Measurements from ENCODE around the gene MTHFR.

Gene MTHFR

DNA sequence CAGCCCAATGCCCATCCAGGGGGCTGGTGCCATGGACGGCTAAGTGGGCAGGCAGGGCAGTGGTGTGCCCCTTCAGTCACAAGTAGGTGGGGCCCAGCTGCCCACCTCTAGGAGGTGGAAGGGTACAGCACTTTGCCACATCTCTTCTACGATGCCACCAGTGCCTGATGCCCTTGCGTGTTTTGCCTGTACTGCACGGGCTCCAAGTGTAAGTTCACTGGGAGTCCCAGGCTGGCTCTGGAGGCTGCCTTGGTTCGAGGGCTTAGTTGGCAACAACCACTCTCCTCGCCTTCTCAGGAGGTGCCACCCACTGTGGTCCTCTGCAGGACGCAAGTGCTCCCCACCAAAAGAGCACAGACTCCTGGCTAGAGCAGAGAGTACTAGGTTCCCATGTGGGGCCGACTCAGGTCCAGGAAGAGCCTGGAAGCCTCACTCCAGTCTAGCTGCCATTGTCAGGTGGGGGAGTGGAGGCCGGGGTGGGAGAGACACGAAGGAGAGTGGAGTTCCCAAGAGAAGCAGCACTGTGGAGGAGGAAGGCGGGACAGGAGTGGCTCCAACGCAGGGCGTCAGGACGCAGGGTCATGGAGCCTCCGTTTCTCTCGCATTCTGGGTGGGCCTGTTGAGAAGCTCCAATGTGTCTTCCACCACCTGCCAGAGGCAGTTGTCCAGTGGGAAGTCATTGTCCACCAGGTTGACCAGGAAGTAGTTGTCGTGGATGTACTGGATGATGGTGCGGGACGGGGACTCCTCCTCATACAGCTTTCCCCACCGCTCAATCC lies 15.5 kb downstream of the MTHFR start:
- no peak overlapping the region for H3K4me2 ChIP-seq (ENCODE audit: low read length)
- H4K20me1 ChIP-seq (ENCODE audit: insufficient read depth, low read length): no peaks in the 10 kb centered on the region
- no peaks in the 10 kb centered on the region for H3K9me3 ChIP-seq (ENCODE audit: low read length)
- no peak overlapping the region for H3K27ac ChIP-seq (ENCODE audit: low read depth, low read length, poor library complexity, severe bottlenecking)
- peaks cover 27% of the 10 kb centered on the region for H3K36me3 ChIP-seq (ENCODE audit: insufficient read depth, low read length)
- no peak overlapping the region for H3K9ac ChIP-seq (ENCODE audit: low read length)
- no peaks in the 10 kb centered on the region for H3K27me3 ChIP-seq (ENCODE audit: insufficient read depth, low read length)
- peaks cover 9% of the 10 kb centered on the region for H3K4me1 ChIP-seq (ENCODE audit: insufficient read depth, low read length, severe bottlenecking)
- H3K9me2 ChIP-seq (ENCODE audit: low read depth, low read length): no peaks in the 10 kb centered on the region
- no peaks in the 10 kb centered on the region for H3K79me2 ChIP-seq (ENCODE audit: insufficient read depth, low read length)
- no peak overlapping the region for H3K4me3 ChIP-seq (ENCODE audit: low read depth, low read length, poor library complexity, severe bottlenecking)
- TF ChIP-seq, protein P1, sequence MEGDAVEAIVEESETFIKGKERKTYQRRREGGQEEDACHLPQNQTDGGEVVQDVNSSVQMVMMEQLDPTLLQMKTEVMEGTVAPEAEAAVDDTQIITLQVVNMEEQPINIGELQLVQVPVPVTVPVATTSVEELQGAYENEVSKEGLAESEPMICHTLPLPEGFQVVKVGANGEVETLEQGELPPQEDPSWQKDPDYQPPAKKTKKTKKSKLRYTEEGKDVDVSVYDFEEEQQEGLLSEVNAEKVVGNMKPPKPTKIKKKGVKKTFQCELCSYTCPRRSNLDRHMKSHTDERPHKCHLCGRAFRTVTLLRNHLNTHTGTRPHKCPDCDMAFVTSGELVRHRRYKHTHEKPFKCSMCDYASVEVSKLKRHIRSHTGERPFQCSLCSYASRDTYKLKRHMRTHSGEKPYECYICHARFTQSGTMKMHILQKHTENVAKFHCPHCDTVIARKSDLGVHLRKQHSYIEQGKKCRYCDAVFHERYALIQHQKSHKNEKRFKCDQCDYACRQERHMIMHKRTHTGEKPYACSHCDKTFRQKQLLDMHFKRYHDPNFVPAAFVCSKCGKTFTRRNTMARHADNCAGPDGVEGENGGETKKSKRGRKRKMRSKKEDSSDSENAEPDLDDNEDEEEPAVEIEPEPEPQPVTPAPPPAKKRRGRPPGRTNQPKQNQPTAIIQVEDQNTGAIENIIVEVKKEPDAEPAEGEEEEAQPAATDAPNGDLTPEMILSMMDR (IDR thresholded peaks at IDR 0.05; ENCODE audit: low read length): no peak
- TF ChIP-seq EZH2 (IDR thresholded peaks at IDR 0.05; ENCODE audit: borderline replicate concordance, low read length): no peak
- no peaks in the 10 kb centered on the region for H3F3A ChIP-seq (ENCODE audit: insufficient read depth, low read length)
- no peak overlapping the region for H2AFZ ChIP-seq (ENCODE audit: low read length)

DNA sequence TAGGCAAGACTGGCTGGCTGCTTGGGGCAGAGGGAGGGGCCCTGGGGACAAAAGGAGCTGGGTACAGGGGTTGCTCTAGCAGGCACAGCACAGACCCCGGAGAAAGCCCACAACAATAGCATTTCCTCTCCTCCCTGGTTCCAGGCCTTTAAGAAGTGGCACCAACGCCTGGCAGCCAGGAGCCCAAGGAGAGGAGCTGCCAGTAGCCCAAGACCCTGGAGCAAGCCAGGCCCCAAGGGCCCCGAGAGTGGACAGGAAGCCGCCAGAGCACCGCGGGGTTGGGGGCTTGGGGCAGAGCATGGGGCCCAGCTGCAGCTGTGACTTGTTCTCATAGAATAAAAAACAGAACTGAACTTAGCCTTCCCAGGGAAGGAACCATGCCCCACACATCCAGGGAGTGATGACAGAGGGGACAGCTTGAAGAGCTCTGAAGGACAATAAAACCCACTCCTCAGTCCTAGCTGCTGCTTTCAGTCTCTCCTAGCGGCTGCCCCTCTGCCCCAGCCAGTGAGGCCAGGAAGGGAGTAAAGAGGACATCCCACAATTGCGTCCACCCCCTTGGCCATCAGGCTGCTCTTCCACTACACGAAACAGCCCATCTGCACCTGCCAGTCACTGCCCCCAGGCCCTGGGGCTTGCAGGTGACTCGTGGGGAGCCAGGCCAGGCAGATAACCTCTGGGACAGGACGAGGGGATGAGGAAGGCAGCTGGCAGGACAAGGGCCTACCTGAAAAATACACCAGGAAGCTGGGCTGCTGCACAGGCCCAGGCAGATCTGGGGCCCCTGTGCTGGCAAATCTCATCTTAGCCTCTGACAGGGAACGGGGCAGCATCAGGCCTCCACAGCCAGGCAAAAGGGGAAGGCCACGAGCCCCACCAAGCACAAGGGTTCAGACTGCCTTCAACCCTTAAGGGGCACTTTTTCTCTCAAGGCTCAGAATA lies 16.4 kb downstream of the MTHFR start:
- H2AFZ ChIP-seq (ENCODE audit: low read length): no peak overlapping the region
- H3K4me1 ChIP-seq (ENCODE audit: insufficient read depth, low read length, severe bottlenecking): peaks cover 16% of the 10 kb centered on the region
- no peak for TF ChIP-seq EZH2 (IDR thresholded peaks at IDR 0.05; ENCODE audit: borderline replicate concordance, low read length)
- TF ChIP-seq, protein P1 (IDR thresholded peaks at IDR 0.05; ENCODE audit: low read length): no peak
- peaks cover 18% of the 10 kb centered on the region for H3K36me3 ChIP-seq (ENCODE audit: insufficient read depth, low read length)
- no peak overlapping the region for H3K27ac ChIP-seq (ENCODE audit: low read depth, low read length, poor library complexity, severe bottlenecking)
- H3K9ac ChIP-seq (ENCODE audit: low read length): no peak overlapping the region
- H3K4me2 ChIP-seq (ENCODE audit: low read length): no peak overlapping the region
- H4K20me1 ChIP-seq (ENCODE audit: insufficient read depth, low read length): no peaks in the 10 kb centered on the region
- no peaks in the 10 kb centered on the region for H3K9me2 ChIP-seq (ENCODE audit: low read depth, low read length)
- no peak overlapping the region for H3K4me3 ChIP-seq (ENCODE audit: low read depth, low read length, poor library complexity, severe bottlenecking)
- H3K79me2 ChIP-seq (ENCODE audit: insufficient read depth, low read length): no peaks in the 10 kb centered on the region
- H3K9me3 ChIP-seq (ENCODE audit: low read length): no peaks in the 10 kb centered on the region
- no peaks in the 10 kb centered on the region for H3F3A ChIP-seq (ENCODE audit: insufficient read depth, low read length)
- H3K27me3 ChIP-seq (ENCODE audit: insufficient read depth, low read length): no peaks in the 10 kb centered on the region

DNA sequence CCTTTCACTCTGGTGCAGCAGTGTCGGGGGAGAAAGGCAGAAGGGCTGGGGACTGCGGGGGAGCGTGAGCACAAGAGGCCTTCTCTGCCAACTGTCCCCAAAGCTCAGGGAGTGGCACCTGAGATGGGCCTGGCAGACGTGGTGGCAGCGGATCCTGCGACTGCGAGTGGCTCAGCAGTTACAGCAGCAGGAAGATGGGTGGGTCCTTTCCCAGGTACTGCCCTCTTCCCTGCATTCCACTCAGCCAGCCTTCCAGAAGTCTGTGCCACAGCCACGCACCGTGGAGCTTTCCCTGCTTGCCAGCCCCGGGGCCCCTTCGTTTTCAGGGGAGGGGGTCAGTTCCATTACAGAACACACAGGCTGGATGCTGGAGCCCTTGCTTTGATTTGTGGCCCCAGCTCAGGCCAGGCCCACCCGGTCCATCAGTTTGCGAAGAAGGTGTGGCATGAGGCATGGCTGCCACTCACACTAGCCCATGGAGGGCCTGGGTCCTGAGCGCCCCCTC lies 17.2 kb downstream of the MTHFR start:
- peaks cover 24% of the 10 kb centered on the region for H3K4me1 ChIP-seq (ENCODE audit: insufficient read depth, low read length, severe bottlenecking)
- H3F3A ChIP-seq (ENCODE audit: insufficient read depth, low read length): no peaks in the 10 kb centered on the region
- no peak overlapping the region for H3K4me2 ChIP-seq (ENCODE audit: low read length)
- no peak overlapping the region for H3K4me3 ChIP-seq (ENCODE audit: low read depth, low read length, poor library complexity, severe bottlenecking)
- no peak overlapping the region for H2AFZ ChIP-seq (ENCODE audit: low read length)
- TF ChIP-seq EZH2 (IDR thresholded peaks at IDR 0.05; ENCODE audit: borderline replicate concordance, low read length): no peak
- TF ChIP-seq, protein P1 (IDR thresholded peaks at IDR 0.05; ENCODE audit: low read length): no peak
- H3K27ac ChIP-seq (ENCODE audit: low read depth, low read length, poor library complexity, severe bottlenecking): no peak overlapping the region
- H3K9ac ChIP-seq (ENCODE audit: low read length): no peak overlapping the region
- H3K36me3 ChIP-seq (ENCODE audit: insufficient read depth, low read length): peaks cover 10% of the 10 kb centered on the region
- no peaks in the 10 kb centered on the region for H4K20me1 ChIP-seq (ENCODE audit: insufficient read depth, low read length)
- no peaks in the 10 kb centered on the region for H3K27me3 ChIP-seq (ENCODE audit: insufficient read depth, low read length)
- no peaks in the 10 kb centered on the region for H3K9me3 ChIP-seq (ENCODE audit: low read length)
- H3K9me2 ChIP-seq (ENCODE audit: low read depth, low read length): no peaks in the 10 kb centered on the region
- no peaks in the 10 kb centered on the region for H3K79me2 ChIP-seq (ENCODE audit: insufficient read depth, low read length)
